ENCODE results near the gene EFCAB8. TPM values are rescaled to one million over a fixed set of nuclear protein-coding genes. Genes with fewer than 3 reads are reported as not detected.
A peak's percentile ranks its signal among the peaks of the same experiment; 100 is the strongest.

The EFCAB8 gene
- total RNA-seq, 4 donors from 2014 or later: 0.13 to 0.78 TPM; not detected in 2

DNA sequence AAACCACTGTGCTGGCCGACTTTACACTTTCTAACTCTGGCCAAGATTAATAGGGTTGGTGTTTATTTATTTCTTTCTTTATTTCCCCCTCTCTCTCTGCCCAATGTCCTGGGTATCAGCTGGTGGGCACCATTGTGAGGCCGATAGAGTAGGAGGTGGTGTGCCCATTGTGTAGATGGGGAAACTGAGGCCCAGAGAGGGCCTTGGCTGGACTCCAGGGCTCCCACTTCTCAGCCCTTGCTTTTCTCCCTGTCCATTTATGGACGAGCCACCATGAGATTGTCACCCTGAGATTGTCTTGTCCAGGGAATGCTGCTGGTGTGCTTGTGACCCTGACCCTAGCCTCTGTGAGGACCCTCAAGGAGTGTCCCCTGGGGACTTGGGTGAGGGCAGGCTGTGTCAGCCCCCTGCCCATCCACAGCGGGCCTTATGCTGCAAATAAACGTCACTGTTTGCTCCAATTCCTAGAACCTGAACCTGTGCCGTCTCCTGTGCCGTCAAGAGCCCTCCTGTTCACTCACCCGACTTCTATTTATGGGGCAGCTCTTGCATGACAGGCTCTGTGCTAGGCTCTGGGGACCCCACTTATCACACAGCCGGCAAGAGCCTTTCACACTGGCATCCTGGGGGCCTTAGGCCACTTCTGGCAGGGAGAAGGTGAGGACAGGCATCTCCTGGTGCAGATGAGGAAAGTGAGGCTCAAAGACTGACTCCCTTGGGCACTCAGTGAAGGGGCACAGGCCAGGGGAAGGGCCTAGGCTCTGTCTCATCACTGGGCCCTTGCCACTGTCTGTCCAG, 120.7 kb downstream of the EFCAB8 start:
- no peaks in the 10 kb centered on the region for H3K9me3 ChIP-seq
- WGBS, 2 donors (ENCODE audit: low coverage in 1 of 2): 63% methylated on average over 3 of the region's 9 CpGs; no CpG with 5 or more reads in 1 of the 2 donors
- H3K4me3 ChIP-seq: no peak overlapping the region
- H3K27me3 ChIP-seq: peaks cover 16% of the 10 kb centered on the region
- ATAC-seq: no peak
- no peaks in the 10 kb centered on the region for H3K36me3 ChIP-seq
- H3K4me1 ChIP-seq: peaks cover 0 to 9% (median 0%) of the 10 kb centered on the region in 3 donors
- TF ChIP-seq, protein P1, sequence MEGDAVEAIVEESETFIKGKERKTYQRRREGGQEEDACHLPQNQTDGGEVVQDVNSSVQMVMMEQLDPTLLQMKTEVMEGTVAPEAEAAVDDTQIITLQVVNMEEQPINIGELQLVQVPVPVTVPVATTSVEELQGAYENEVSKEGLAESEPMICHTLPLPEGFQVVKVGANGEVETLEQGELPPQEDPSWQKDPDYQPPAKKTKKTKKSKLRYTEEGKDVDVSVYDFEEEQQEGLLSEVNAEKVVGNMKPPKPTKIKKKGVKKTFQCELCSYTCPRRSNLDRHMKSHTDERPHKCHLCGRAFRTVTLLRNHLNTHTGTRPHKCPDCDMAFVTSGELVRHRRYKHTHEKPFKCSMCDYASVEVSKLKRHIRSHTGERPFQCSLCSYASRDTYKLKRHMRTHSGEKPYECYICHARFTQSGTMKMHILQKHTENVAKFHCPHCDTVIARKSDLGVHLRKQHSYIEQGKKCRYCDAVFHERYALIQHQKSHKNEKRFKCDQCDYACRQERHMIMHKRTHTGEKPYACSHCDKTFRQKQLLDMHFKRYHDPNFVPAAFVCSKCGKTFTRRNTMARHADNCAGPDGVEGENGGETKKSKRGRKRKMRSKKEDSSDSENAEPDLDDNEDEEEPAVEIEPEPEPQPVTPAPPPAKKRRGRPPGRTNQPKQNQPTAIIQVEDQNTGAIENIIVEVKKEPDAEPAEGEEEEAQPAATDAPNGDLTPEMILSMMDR (IDR thresholded peaks at IDR 0.05): no peak
- TF ChIP-seq POLR2A (IDR thresholded peaks at IDR 0.05): no peak
- TF ChIP-seq POLR2AphosphoS5 (IDR thresholded peaks at IDR 0.05): no peak
- no peak for TF ChIP-seq EP300 (IDR thresholded peaks at IDR 0.05)
- H3K27ac ChIP-seq: no peak overlapping the region

DNA sequence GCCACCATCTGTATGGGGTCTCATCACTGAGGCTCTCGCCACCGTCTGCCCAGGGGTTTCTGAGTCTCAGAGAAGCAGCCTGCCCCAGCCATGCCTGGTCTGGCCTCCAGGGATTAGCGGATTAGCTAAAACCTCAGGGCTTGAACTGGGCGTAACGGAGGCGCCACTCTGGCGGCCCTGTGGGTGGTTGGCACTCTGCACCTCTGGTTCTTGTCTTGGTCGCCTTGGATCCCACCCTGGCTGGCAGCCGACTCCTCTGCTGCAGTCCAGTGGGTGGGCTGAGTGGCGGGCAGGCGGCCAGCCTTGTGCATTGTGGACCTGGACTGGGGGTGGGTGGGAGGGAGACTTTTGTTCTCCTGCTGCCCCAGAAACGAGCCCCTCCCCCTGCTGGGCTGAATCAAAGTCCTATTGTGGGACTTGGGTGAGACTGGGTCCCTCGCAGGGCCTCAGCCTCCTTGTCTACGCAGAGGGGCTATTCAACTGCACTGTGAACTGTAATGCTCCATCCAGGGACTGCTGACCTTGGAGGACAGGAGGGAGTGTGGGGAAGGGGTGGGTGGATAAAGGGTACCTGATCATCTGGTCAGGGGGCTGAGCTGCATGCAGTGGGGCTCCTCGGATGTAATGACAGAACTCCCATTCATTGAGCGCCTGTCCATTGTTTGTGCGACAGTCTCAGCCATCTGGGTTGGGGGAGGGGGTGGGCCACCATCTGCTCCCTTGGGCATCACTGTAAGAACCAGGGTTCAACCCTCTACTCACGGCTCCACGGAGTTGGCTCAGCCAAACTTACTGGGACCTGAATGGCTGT, 121.6 kb downstream of the EFCAB8 start:
- H3K27ac ChIP-seq: no peak overlapping the region
- peaks cover 16% of the 10 kb centered on the region for H3K27me3 ChIP-seq
- no peak overlapping the region for H3K4me3 ChIP-seq
- no peaks in the 10 kb centered on the region for H3K9me3 ChIP-seq
- H3K4me1 ChIP-seq: peaks cover 0 to 9% (median 0%) of the 10 kb centered on the region in 3 donors
- no peaks in the 10 kb centered on the region for H3K36me3 ChIP-seq
- no peak for TF ChIP-seq POLR2AphosphoS5 (IDR thresholded peaks at IDR 0.05)
- TF ChIP-seq, protein P1 (IDR thresholded peaks at IDR 0.05): no peak
- no peak for TF ChIP-seq EP300 (IDR thresholded peaks at IDR 0.05)
- no peak for TF ChIP-seq POLR2A (IDR thresholded peaks at IDR 0.05)
- peak; percentile 41 for ATAC-seq
- 60 to 80% methylated on average over 1 to 3 of the region's 19 CpGs for WGBS, 2 donors (ENCODE audit: low coverage in 1 of 2)

DNA sequence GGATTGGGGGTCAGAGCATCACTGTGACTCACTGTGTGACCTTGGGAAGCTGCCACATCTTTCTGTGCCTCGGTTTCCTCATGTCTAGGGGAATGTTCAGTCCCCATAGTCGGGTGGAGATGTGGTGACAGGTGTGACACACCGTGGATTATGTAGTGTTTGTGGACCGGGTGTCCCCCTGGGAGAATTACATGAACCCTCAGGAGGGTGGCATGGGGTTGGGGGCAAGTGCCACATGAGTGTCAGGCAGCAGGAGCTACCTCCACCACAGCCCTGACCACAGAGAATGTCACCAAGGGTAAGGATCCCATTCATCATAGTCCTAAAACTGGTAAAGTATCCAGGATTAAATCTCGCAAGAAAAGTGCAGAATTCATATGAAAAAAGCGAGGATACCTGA, 122.3 kb downstream of the EFCAB8 start:
- WGBS, 2 donors (ENCODE audit: low coverage in 1 of 2): 58 to 75% methylated on average over 2 of the region's 6 CpGs
- Histone ChIP-seq H3K4me3 (no peak overlapping the region), H3K27ac (no peak overlapping the region), H3K4me1 (peaks cover 0 to 9% (median 0%) of the 10 kb centered on the region in 3 donors), H3K9me3 (no peaks in the 10 kb centered on the region), H3K36me3 (no peaks in the 10 kb centered on the region), H3K27me3 (peaks cover 16% of the 10 kb centered on the region)
- ATAC-seq: no peak
- TF ChIP-seq POLR2A (IDR thresholded peaks at IDR 0.05) (no peak), EP300 (IDR thresholded peaks at IDR 0.05) (no peak), POLR2AphosphoS5 (IDR thresholded peaks at IDR 0.05) (no peak)
- TF ChIP-seq, protein P1 (IDR thresholded peaks at IDR 0.05): no peak

DNA sequence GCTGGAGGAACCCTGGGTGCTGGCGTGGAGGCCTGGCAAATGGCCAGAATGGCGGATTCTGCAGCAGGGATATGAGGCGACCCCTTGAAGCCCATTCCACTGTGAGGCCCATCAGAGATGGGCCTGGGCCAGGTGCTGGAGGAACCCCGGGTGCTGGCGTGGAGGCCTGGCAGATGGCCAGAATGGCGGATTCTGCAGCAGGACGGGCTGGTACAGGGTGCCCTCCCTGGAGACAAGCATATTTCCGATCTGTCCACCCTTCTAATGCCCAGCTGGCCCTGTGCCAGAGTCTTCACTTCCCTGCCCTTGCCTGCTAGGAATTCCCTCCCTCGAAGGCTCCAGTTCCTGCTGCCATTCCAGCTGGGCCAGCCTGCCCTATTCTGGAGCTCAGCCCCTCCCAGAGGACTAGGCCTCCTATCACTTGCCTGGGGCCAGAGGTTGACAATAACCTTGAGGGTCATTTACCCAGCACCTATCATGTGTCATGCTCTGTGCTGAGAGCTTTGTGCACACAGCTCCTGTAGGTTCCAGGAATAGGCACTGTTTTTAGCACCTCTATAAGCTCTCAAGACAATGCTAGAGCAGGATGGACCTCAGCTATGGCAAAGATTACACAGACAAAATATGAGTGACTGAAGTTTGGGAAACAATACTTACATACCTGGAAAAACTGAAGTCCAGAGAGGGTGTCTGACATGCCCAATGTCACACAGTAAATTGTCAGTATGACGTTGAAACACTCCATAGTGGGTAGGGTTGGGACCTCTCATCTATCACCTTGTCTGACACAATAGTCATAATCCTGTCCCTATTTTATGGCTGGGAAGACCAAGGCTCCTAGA, 124.1 kb downstream of the EFCAB8 start:
- H3K27ac ChIP-seq: no peak overlapping the region
- no peaks in the 10 kb centered on the region for H3K36me3 ChIP-seq
- ATAC-seq: no peak
- no peak overlapping the region for H3K4me3 ChIP-seq
- TF ChIP-seq POLR2A (IDR thresholded peaks at IDR 0.05): no peak
- TF ChIP-seq EP300 (IDR thresholded peaks at IDR 0.05): no peak
- no peak for TF ChIP-seq POLR2AphosphoS5 (IDR thresholded peaks at IDR 0.05)
- TF ChIP-seq, protein P1 (IDR thresholded peaks at IDR 0.05): no peak
- WGBS, 2 donors (ENCODE audit: low coverage in 1 of 2): 37 to 44% methylated on average over 2 to 6 of the region's 10 CpGs
- H3K9me3 ChIP-seq: no peaks in the 10 kb centered on the region
- H3K27me3 ChIP-seq: peaks cover 16% of the 10 kb centered on the region
- peaks cover 0 to 9% (median 0%) of the 10 kb centered on the region in 3 donors for H3K4me1 ChIP-seq
